ENCODE data around the gene IFT25.
"Not testable (repeated sequence)": the region's sequence is repeated elsewhere in the genome, so short reads cannot be mapped to it uniquely, and the experiment has no call there.

Gene IFT25
- total RNA-seq, result 16.6 to 20.8 reads per million in 2 experiments

DNA sequence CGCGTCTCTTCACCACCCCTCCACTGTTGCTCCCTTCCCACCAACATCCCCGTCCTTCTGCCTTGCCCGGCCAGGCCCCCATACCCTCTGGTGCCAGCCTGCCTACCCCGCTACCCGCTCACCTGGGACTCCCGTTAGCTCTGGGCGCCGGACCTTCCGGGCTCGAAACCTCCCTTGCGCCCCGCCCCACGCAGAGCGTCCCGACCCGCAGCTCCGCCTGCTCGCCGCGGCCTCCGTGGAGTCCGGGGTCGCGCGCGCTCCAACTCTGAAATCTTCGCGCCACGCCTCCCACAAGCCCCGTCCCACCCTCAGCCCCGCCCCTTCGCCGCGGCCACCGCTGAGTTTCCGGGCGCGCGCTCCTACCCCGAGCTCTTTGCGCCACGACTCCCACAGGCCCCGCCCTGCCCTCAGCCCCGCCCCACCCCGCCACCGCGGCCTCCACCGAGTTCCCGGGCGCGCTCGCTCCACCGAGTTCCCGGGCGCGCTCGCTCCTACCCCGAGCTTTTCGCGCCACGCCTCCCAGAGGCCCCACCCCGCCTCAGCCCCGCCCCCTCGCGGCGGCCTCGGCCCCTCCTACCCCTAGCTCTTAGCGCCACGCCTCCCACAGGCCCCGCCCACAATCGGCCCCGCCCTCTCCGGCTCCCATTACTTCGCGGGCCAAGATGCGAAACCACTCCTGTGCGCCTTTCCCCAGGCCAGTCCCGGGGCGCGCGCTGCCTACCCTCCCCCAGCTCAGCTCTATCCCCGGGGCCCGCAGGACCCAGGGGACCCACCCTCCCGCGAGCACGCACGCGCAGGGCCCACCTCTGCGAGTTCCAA is at the start of gene IFT25:
Gene IFT25, minus strand, starts transcription at position 267 of the 819 bp plus-strand sequence. CDS start 5,617 bp downstream, outside the sequence.
- peak; percentile 98 for DNase-seq (ENCODE audit: low read depth)

DNA sequence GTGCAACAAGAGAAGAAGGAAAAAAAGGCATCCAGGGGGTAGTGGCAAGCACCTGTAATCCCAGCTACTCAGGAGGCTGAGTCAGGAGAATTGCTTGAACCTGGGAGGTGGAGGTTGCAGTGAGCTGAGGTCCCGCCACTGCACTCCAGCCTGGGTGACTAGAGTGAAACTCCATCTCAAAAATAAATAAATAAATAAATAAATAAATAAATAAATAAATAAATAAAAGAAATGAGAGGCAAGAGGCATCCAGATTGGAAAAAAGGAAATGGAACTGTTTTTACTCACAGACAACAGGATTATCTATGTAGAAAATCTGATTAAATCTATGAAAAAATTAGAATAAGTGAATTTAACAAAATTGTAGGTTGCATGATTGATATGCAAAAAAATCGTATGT is 49.0 kb upstream of the IFT25 start:
- DNase-seq (ENCODE audit: low read depth), result not testable (repeated sequence)

DNA sequence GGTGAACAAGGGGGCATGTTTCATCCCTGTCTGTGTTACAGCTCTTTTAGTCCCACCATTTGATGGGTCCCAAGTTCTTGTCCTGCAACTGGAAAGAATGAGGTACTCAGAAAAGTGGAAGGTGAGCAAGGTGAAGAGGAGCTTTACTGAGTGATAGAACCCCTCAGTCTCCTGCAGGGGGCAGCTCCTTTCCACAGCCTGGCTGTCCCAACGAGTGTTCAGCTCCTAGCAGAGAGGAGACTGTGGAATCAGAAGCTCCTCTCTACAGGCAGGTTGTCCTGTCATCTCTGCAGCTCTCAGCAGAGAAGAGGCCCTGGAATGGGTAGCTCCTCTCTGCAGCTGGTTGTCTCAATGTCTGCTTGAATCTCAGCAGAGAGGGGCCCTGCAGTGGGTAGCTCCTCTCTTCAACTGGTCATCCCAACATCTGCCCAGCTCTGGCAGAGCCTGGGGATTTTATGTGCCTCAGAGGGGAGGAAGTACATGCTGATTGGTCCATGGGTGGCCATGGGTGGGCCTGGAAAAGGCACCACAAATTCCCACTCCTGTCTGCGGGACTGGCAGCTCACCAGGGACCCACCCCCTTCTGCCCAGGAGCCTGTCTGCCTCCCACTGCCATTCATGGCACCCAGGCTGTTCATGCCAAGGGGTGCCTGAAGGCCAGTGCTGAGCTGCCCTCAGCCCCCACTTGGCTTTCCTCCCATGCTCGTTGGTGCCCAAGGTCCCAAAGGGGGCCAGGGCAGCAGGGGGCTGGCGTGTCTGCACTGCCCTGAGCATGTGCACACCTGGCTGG is 46.8 kb upstream of the IFT25 start:
- DNase-seq (ENCODE audit: low read depth), result no peak

DNA sequence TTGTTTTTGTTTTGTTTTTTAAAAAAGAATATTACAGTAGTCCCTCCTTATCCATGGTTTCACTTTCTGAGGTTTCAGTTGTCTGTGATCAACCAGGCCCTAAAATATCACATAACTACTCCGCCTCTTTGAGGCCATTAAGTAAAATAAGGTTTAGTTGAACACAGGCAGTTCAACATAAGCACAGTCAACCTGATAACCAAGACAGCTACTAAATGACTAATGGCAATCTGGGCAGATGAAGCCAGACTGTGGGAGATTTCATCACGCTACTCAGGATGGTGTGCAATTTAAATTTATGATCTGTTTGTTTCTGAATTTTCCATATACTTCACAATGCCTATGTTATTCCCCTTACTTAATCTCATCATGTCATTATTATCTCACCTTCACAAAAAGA is 42.4 kb upstream of the IFT25 start:
- DNase-seq (ENCODE audit: low read depth), result no peak

DNA sequence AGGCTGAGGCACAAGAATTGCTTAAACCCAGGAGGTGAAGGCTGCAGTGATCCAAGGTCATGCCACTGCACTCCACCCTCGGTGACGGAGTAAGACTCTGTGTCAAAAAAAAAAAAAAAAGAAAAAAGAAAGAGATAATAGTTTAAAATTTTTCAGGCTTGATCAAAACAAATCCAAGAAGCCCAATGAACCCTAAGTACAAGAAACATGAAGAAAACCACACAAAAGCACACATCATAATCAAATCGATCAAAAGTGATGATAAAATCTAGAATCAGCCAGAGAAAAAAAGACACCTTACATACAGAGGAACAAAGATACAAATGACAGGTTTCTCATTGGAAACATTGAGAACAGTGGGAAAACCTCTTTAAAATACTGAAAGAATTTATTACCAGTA is 41.0 kb upstream of the IFT25 start:
- DNase-seq (ENCODE audit: low read depth), result no peak

DNA sequence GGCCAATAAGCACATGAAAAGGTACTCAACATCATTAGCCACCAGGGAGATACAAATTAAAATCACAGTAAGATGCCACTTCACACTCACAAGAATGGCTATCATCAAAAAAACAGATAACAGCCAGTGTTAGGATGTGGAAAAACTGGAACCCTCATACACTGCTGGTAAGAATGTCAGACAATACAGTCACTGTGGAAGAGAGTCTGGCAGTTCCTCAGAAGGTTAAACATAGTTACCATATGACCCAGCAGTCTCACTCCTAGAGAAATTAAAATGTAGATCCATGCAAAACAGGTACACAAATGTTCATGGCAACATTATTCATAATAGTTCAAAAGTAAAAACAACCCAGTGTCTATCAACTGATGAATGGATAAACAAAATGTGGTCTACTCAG is 39.2 kb upstream of the IFT25 start:
- DNase-seq (ENCODE audit: low read depth), result no peak

DNA sequence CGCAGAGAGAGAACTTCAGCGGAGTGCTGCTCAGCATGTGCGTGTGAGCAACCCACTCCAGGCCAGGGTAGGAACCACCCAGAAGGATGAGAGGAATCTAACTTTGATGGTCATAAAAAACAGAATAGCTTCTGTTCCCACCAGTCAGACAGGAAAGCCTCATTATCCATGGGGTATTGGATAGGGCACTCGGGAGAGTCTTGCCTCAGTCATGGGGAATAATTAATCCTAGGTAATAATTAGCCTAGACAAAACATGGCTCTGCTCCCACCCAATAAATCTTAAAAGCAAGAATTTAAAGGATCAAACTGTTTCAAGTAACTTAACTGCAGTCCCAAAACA is 37.2 kb upstream of the IFT25 start:
- DNase-seq (ENCODE audit: low read depth), result no peak

DNA sequence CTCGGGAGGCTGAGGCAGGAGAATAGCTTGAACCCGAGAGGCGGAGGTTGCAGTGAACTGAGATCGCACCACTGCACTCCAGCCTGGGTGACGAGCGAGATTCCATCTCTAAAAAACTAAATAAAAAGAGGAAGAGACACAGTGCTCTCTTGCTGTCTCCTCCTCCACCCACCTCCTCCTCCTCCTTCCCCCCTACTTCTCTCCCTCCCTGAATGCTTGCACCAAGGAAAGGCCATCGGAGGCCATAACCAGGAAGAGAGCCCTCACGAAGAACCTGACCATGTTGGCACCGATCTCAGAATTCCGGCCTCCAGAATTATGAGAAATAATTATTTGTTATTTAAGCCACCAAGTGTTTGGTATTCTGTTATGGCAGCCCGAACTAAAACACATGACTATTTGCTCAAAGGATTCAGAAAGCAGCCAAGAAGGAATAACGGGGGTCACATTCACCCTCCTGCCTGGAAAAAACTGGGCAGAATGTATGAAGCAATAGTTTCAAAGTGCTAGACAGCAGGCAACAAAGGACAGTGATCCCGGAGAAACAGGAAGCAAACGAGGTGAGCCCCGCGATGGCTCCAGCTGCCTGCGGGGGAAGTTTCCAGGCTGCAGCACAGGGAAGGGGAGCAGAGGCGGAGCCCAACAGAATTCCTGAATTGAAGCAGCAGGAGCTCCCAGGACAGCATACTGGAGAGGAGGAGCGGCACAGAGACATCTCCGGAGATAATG is 36.7 kb upstream of the IFT25 start:
- no peak for DNase-seq (ENCODE audit: low read depth)

DNA sequence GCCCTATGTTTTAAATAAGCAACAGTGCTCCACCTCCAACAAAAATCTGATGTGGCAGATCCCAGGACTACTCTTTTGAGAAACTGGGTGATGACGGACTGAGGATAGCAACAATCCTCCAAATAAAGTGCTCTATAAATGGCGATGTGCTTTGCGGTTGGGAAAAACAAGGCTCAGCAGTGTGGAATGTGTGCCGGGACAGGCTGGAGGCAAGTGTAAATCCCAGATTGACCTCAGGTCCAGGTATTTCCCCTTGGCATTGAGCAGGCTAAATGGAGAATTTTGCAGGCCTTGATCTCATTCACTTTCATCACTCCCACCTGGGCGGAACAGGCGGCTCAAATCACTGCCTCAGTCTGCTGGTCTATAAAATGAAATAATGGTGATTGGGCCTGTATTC is 35.7 kb upstream of the IFT25 start:
- DNase-seq (ENCODE audit: low read depth), result no peak

DNA sequence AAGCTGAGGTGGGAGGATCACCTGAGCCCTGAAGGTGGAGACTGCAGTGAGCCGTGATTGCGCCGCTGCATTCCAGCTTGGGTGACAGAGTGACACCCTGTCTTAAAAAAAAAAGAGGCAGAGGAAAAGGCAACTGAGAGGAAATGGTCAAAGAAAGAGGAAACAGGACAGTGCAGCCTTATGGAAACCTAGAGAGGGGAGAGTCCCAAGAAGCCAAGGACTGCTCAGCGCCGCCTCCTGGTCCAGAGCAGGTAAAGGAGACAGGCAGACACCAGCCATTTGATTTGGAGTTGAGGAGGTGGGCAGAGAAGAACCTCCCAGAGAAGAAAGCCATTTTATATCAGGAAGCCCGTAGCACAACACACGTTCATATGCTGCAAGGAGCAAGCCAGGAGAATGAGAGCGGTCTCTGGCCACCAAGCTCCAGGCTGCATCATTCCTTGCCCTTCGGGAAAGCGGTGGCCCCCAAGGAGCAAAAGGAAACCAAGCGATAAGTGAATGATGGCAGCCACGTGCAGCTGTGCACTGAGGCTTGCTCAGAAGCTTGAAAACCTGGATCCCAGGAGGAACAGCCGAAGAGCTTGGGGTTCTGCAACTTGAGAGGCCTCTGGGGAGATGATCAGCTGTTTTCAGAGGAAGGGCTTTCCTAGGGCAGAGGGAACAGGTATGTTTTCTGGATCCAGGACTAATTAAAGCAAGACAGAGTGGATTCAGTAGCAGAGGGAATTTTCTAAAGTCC is 34.4 kb upstream of the IFT25 start:
- no peak for DNase-seq (ENCODE audit: low read depth)

DNA sequence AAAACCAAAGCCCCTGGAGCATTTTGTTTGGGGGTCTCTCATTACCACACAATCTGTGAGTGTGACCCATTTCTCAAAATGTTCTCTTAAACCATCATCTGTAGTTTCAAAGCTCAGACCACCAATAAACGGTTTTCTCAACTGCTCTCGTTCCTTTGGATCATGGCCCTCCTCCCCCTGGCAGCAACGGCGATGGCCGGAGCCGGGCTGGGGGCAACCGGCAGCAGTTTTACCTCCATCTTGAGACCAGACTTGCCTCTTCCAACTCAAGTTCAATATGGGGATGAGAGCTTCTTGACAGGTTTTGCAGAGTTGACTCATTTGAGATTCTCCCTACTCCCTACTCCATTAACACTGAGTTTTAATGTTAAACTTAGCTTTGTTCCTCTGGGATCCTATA is 30.4 kb upstream of the IFT25 start:
- no peak for DNase-seq (ENCODE audit: low read depth)

DNA sequence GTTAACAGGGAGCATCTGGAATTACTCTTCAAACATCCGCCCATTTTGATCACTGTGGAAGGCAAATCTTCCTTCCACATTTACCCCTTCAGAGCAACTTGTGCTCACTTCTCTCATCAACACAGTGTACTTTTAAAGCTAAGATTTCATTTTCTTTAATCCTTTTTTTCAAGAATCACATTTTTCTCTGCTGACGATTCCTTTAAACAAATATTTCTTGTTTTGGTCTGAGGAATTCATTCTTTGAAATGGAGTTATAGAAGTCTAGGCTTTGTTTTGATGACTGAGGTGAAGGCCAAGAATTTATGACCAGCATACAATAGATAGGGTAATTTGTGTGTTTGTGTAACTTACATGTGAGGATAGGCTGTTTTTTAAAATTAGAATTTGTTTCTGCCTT is 26.2 kb upstream of the IFT25 start:
- DNase-seq (ENCODE audit: low read depth), result no peak

DNA sequence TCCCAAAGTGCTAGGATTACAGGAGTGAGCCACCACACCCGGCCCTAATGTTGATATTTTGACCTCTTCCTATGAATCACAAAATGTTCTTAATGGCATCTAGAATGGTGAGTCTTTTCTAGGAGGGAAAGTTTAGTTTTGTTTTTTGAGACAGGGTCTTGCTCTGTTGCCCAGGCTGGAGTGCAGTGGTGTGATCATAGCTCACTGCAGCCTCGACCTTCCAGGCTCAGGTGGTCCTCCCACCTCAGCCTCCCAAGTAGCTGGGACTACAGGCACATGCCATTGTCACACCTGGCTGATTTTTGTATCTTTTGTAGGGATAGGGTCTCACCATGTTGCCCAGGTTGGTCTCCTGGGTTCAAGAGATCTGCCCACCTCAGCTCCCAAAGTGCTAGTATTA is 23.8 kb upstream of the IFT25 start:
- DNase-seq (ENCODE audit: low read depth), result not testable (repeated sequence)

DNA sequence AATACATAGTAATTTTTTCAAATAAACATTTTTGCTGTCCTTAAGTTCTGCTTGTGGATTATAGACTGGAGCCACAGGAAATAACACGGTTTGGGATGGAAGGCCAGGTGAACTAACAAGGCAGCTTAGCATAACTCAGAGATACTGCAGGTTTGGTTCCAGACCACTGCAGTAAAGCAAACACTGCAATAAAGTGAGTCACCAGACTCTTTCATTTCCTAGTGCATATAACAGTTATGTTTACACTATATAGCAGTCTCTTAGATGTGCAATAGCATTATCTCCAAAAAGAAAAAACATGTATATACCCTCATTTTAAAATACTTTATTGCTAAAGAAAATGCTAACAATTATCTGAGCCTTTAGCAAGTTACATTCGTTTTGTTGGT is 22.6 kb upstream of the IFT25 start:
- no peak for DNase-seq (ENCODE audit: low read depth)

DNA sequence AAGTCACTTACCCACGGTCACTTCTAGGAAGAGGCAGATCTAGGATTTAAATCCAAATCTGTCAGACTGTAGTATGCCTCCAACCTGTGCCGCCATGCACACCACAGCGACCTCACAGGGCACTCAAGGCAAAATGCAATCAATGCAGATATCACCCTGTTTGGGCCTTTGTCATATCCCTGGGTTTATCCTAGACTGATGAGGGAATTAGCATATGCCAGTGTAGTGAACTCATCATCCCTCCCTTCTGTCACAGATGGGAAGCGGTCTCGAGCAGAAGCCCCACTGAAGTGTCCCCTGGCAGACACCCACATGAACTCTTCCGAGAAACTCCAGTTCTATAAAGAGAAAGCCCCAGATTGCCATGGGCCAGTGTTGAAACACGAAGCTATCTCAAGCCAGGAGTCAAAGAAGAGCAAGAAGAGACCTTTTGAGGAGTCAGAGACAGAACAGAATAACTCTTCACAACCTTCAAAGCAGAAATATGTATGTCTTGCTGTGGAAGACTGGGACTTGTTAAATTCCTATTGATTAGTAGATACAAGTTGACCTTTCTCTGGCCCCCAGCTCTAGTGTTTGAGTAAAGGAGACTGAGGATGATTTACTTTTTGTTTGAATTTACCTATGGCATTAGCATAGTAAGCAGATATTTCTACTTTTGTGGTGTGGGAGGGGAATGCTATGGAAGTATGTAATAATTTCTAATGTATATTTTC is 22.1 kb upstream of the IFT25 start:
- DNase-seq (ENCODE audit: low read depth), result no peak

DNA sequence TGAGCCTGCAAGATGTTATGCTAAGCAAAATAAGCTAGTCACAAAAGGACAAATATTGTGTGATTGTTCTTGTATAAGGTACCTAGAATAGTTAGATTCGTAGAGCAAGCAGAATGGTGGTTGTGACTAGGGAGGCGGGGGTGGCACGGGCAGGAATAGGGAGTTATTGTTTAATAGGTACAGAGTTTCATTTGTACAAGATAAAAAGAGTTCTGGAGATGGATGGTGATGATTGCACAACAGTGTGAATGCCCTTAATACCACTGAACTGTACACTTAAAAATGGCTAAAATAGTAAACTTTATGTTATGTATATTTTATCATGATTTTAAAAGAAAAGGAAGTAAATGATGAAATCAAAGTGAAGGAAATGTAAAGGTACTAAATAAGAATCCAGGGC is 21.3 kb upstream of the IFT25 start:
- no peak for DNase-seq (ENCODE audit: low read depth)

DNA sequence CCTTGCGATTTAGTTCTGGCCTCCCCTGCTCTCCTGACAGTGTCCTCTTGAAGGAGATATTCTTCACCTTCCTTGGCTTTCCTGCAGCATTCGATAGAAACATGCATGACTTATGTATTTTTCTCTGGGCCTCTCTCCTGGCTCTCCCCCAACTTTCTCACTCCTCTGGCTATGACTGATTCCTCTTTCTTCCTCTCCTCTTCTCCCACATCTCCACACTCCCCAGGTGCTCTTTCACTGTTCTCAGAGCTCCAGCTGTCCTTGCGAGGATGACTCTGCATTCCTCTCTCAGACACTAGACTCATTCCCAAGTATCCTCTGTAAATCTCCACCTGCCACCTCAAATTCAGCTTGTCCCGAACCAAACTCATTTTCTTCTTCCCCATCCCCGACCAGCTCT is 18.6 kb upstream of the IFT25 start:
- no peak for DNase-seq (ENCODE audit: low read depth)

DNA sequence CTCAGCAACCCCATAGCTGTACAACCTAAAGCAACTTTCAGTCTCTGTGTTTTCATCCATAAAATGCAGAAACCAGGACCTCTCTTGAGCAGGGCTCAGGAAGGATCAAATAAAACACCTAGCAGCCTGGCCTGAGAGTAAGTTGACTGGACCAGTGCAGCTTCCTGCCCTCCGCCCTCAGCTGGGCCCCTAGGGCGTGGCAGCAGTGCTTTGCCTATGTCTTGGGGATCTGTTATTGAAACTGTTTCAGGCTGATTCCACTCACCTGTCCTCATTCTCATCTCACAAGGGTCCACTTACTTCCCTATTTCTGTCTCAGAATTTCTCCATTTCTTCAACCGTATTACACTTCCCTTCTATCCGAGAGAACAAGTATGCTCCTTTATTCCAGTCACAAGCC is 18.0 kb upstream of the IFT25 start:
- DNase-seq (ENCODE audit: low read depth), result no peak

DNA sequence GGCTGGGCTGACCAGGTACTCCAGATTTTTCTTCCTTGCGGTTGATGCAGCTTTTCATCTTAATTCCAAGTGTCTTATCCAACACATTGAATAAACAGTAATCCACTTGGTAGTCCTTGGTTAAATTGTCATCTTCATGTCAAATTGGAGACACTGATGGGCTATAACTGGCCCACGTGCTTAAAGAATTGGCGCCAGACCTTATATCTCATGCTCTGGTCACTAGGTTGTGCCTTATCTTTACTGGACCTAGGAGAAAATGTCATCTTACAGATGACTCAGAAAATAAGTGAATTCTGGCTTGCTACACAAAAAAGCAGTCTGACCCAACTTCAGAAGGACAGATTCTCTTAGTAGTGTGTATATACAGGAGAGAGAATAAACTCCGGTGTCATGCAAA is 16.9 kb upstream of the IFT25 start:
- no peak for DNase-seq (ENCODE audit: low read depth)

DNA sequence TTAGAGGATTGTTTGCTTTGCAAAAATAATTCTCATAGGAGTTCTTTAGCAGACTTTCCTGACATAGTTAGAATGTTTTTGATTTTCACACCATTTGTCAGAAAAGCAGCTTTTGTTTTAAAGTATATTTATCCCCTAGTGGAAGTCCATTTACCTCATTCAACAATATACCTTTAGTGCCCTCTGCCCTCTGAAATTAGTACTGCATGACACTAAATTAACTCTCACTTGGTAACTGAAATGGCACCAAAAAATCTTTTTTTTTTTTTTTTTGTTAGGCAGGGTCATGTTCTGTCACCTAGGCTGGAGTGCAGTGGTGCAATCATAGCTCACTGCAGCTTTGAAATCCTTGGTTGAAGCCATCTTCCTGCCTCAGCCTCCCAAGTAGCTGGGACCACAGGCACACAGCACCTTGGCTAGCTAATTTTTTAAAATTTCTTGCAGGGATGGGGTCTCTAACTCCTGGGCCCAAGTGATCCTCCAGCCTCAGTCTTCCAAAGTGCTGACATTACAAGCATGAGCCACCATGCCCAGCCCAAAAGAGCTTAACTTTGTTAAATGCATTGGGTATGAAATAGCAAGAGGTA is 14.3 kb upstream of the IFT25 start:
- DNase-seq (ENCODE audit: low read depth), result no peak

DNA sequence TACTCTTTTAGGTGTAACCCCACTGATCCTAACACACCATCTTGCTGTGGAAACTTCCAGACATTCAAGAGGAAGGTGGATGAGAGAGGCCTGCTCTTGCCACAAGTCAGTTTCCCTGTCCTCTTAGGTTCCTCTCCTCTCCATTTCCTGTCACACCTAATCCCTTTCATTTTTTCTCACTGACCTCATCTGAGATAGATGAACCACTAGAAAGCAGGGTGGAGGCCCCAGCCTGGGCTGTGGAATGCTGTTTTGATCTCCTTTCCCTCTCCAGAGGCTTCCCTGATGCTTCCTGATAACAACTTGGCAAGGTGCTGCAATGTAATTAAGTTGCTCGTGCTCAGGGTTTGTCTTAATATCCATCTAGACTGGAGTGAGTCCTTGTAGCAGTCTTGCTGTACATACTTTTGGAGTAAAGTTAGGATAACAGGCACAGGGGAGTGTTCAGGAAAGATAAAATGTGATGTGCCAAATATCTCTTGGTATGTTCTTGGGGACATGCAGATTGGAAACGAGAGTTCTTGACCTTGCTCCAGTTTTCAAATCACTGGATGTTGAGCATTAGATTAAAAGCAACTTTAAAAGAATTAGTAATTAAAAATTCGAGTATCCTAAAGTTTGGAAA is 11.8 kb upstream of the IFT25 start:
- no peak for DNase-seq (ENCODE audit: low read depth)

Measured in T follicular helper cell (primary cell).